ENCODE measurements around the gene SZT2.
"Not testable (repeated sequence)": the region's sequence is repeated elsewhere in the genome, so short reads cannot be mapped to it uniquely, and the experiment has no call there.

SZT2 gene

GRCh38 chr1:43463479-43463878, 73.8 kb downstream of the SZT2 start:
- no peak for DNase-seq

GRCh38 chr1:43464681-43465504, 75.2 kb downstream of the SZT2 start:
- no peak for DNase-seq

- DNase-seq = no peak
Observed at GRCh38 chr1:43465505-43466067, 75.9 kb downstream of the SZT2 start.

- DNase-seq = no peak
Observed at GRCh38 chr1:43466403-43466802, 76.7 kb downstream of the SZT2 start.

- no peak for DNase-seq
Observed at GRCh38 chr1:43468414-43468813, 78.7 kb downstream of the SZT2 start.

- no peak for DNase-seq
Observed at GRCh38 chr1:43469932-43470331, 80.2 kb downstream of the SZT2 start.

- DNase-seq = no peak
Observed at GRCh38 chr1:43472087-43472462, 82.4 kb downstream of the SZT2 start.

- not testable (repeated sequence) for DNase-seq
Observed at GRCh38 chr1:43472463-43473151, 82.9 kb downstream of the SZT2 start.

- DNase-seq = no peak
Observed at GRCh38 chr1:43473463-43473862, 83.8 kb downstream of the SZT2 start.

- DNase-seq = not testable (repeated sequence)
Observed at GRCh38 chr1:43475611-43476401, 86.1 kb downstream of the SZT2 start.

- DNase-seq = no peak
Observed at GRCh38 chr1:43477716-43478115, 88.0 kb downstream of the SZT2 start.

GRCh38 chr1:43479414-43479813, 89.7 kb downstream of the SZT2 start:
- no peak for DNase-seq

GRCh38 chr1:43481491-43481890, 91.8 kb downstream of the SZT2 start:
- no peak for DNase-seq

GRCh38 chr1:43482215-43482614, 92.5 kb downstream of the SZT2 start:
- no peak for DNase-seq

GRCh38 chr1:43484367-43484766, 94.7 kb downstream of the SZT2 start:
- DNase-seq = no peak

- DNase-seq = no peak
Observed at GRCh38 chr1:43488165-43488564, 98.5 kb downstream of the SZT2 start.

GRCh38 chr1:43491061-43491460, 101.4 kb downstream of the SZT2 start:
- DNase-seq = no peak

- DNase-seq = no peak
Observed at GRCh38 chr1:43492826-43493225, 103.1 kb downstream of the SZT2 start.

GRCh38 chr1:43493661-43494450, 104.2 kb downstream of the SZT2 start:
- DNase-seq = no peak

- no peak for DNase-seq
Observed at GRCh38 chr1:43495204-43495603, 105.5 kb downstream of the SZT2 start.

- DNase-seq = no peak
Observed at GRCh38 chr1:43499898-43500297, 110.2 kb downstream of the SZT2 start.

GRCh38 chr1:43501806-43502205, 112.1 kb downstream of the SZT2 start:
- not testable (repeated sequence) for DNase-seq
